Aorta (tissue), 5 donors: ENCODE measurements around the gene SPRR3. TPM values are rescaled to one million over a fixed set of nuclear protein-coding genes. Genes with fewer than 3 reads are reported as not detected.
"Not testable (repeated sequence)": the region's sequence is repeated elsewhere in the genome, so short reads cannot be mapped to it uniquely, and the experiment has no call there.

ENCODE experiments used
- ATAC-seq: fragments of 200-7000 bp; cut with Tn5 transposase; one replicate; pipeline ENCODE4 v1.9.1; 2022; ENCODE audit warnings: moderate library complexity; ENCODE audit not compliant: low FRiP score
- DNase-seq, 2 donors: peaks; one replicate each; pipeline ENCODE4 v3.0.0-alpha.2; 2020
- H3K27ac ChIP-seq, 2 donors: one replicate each; pipeline ENCODE4 v1.5.1; 2013; ENCODE audit warnings: low read length in 2 of 2, mild to moderate bottlenecking in 2 of 2, moderate library complexity in 2 of 2, control low read depth in 1 of 2, inconsistent platforms in 1 of 2, low read depth in 1 of 2
- H3K27me3 ChIP-seq, 2 donors: one replicate each; pipeline ENCODE4 v1.6.1; 2013; ENCODE audit warnings: control low read depth in 1 of 2, low read length in 1 of 2, mild to moderate bottlenecking in 1 of 2, moderate library complexity in 1 of 2; ENCODE audit not compliant: insufficient read depth in 2 of 2, control insufficient read depth in 1 of 2
- H3K36me3 ChIP-seq, 2 donors: one replicate each; pipeline ENCODE4 v1.6.1; 2013; ENCODE audit warnings: control low read depth in 1 of 2, low read length in 1 of 2, mild to moderate bottlenecking in 1 of 2; ENCODE audit not compliant: insufficient read depth in 2 of 2, control insufficient read depth in 1 of 2
- H3K4me1 ChIP-seq, 2 donors: one replicate each; pipeline ENCODE4 v1.6.1; 2013; ENCODE audit warnings: low read length in 2 of 2, control low read depth in 1 of 2, mild to moderate bottlenecking in 1 of 2, moderate library complexity in 1 of 2; ENCODE audit not compliant: insufficient read depth in 2 of 2, control insufficient read depth in 1 of 2
- H3K4me3 ChIP-seq, 2 donors: one replicate each; pipeline ENCODE4 v1.5.1; 2013; ENCODE audit warnings: low read length in 2 of 2, control low read depth in 1 of 2, mild to moderate bottlenecking in 1 of 2
- H3K9me3 ChIP-seq: one replicate; pipeline ENCODE4 v1.6.1; 2013; ENCODE audit warnings: mild to moderate bottlenecking, low read length; ENCODE audit not compliant: control insufficient read depth
- WGBS, 2 donors: extraction: QIAGEN DNeasy Blood & Tissue Kit; methylation state at CpG; one replicate each; pipeline ENCODE4 v1.1.7; 2013; 5-methylcytosine and 5-hydroxymethylcytosine counted together
- intact Hi-C, 2 donors: fragments of 100-400 bp; cut with DNase I; formaldehyde crosslinking; loops; one replicate each; pipeline versions ENCODE4 v1.14.2 to v1.15.0; 2022
- polyA plus RNA-seq, 2 donors: library from polyadenylated mRNA; stranded (reverse); fragments of 200-250 nt; gene quantifications; one replicate each; pipeline ENCODE4 v1.2.3, GENCODE V29; 2013
- total RNA-seq, 2 donors: library from RNA; stranded (reverse); fragmentation: NEBNext Ultra II Directional; extraction: Animal tissue kit (Norgen Biotek cat#: 25700); gene quantifications; one replicate each; pipeline ENCODE4 v1.2.1, GENCODE V29; 2021
- donor health status: healthy with polysubstance abuse.
- donor health status: Bipolar disorder and iron deficiency.
- donor health status: DM: no; HTN: no; CAD: no.
- donor health status: DM: no; HTN: no; CAD: no.
- donor health status: DM: yes; HTN: yes; CAD: no.

Gene SPRR3
- total and polyA plus RNA-seq, 4 donors: 0.75 to 14.9 (median 8.2) TPM; not detected in 1

DNA sequence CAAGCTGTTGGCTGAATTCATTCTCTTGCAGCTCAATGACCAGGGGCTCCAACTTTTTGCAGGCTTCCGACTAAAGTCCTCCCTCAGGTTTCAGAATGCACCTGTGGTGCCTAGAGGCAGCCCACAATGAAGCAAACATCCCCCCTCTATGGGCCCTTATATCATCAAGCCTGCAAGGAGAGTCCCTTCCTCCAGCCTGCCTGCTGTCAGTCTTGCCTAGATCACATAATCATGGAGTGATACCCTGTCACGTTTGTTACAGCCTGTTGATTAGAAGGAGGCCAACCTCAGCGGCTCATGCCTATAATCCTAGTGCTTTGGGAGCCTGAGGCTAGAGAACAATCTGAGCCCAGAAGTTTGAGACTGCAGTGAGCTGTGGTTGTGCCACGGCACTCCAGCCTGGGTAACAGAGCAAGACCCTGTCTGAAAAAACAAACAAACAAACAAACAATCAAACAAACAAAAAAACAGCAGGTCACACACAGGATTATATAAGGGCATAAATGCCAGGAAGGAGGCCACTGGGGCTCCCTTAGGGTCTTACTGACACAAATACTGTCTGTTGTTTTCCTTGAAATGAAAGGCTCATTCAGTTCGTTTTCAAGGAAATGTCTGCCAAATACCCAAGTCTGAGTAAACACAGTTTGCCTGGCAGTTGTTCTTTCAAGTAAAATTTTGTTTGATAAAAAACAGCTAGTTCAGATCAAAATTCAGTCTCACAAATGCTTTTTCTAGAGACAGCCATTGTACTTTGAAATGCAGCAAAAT lies 4.7 kb upstream of the SPRR3 start:
- no peak for ATAC-seq
- Histone ChIP-seq H3K4me1 (no peaks in the 10 kb centered on the region), H3K27ac (no peak overlapping the region), H3K36me3 (no peaks in the 10 kb centered on the region), H3K9me3 (peaks cover 5% of the 10 kb centered on the region), H3K4me3 (no peak overlapping the region), H3K27me3 (no peaks in the 10 kb centered on the region)
- intact Hi-C loops: no loop called here
- WGBS, 2 donors: 15 to 16% methylated on average over 5 of the region's 5 CpGs
- no peak for DNase-seq

DNA sequence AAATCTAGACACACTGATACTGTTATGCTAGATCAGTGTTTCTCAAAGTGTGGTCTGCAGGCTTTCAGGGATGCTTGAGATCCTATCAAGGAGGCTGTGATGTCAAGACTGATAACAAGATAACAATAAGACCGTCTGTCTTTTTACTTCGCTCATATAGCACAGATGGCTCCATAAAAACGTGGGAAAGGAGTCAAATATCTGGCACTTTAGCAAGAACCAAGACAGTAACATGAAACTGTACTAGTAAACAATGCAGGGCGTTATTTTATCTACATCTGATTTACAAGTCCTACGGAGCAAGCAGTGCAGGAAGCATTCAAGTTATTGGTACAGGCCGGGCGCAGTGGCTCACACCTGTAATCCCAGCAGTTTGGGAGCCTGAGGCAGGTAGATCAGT lies 3.6 kb upstream of the SPRR3 start:
- DNase-seq (no peak), ATAC-seq (no peak)
- H3K4me1 ChIP-seq: no peaks in the 10 kb centered on the region
- H3K27ac ChIP-seq: no peak overlapping the region
- intact Hi-C loops: no loop called here
- H3K9me3 ChIP-seq: peaks cover 5% of the 10 kb centered on the region
- no peaks in the 10 kb centered on the region for H3K36me3 ChIP-seq
- WGBS, 2 donors: 43 to 50% methylated on average over 7 of the region's 7 CpGs
- H3K27me3 ChIP-seq: no peaks in the 10 kb centered on the region
- H3K4me3 ChIP-seq: no peak overlapping the region

DNA sequence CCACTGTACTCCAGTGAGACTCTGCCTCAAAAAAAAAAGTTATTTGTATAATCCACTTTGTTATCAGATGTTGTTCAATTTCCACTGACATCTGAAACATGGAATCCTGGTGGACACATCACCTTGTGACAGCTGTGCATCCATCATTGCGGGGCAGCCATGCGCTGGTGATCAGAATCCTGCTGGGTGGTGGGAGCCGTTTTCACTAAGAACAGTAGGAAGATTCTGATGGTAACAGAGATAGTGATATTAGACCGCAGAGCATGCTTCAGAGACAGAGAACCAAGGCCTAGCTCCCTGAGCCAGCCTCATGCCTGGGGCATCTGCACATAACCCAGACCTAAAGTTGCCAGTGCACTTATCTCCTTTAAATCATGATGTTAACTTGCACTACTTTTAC lies 3.1 kb upstream of the SPRR3 start:
- Histone ChIP-seq H3K9me3 (peaks cover 5% of the 10 kb centered on the region), H3K4me3 (no peak overlapping the region), H3K27ac (no peak overlapping the region), H3K36me3 (no peaks in the 10 kb centered on the region), H3K4me1 (no peaks in the 10 kb centered on the region), H3K27me3 (no peaks in the 10 kb centered on the region)
- 76 to 86% methylated on average over 4 of the region's 4 CpGs for WGBS, 2 donors
- DNase-seq: no peak
- no peak for ATAC-seq
- intact Hi-C loops: no loop called here

DNA sequence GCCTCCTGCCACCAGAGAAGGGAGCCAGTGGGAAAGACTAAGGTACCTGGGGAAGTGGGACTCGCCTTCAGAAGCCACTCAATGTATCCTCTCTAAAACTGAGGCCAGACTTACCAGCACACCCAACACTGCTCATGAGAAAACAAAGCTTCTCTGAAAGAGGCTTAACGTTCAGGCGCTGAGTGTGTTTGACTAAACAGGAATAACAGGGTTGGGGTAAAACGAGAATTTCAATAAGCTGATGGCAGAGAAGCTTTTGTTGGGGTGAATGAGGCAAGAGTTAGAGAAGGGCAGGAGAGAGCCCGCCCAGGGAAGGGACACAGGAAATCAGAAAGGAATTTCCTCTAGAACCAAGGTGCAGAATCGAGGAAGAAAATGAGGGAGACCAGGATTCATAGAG lies 1.7 kb upstream of the SPRR3 start:
- ATAC-seq (no peak), DNase-seq (no peak)
- intact Hi-C loops: no loop called here
- Histone ChIP-seq H3K4me1 (no peaks in the 10 kb centered on the region), H3K27me3 (no peaks in the 10 kb centered on the region), H3K4me3 (no peak overlapping the region), H3K36me3 (no peaks in the 10 kb centered on the region), H3K9me3 (peaks cover 5% of the 10 kb centered on the region), H3K27ac (no peak overlapping the region)
- WGBS, 2 donors: 65 to 71% methylated on average over 6 of the region's 6 CpGs

DNA sequence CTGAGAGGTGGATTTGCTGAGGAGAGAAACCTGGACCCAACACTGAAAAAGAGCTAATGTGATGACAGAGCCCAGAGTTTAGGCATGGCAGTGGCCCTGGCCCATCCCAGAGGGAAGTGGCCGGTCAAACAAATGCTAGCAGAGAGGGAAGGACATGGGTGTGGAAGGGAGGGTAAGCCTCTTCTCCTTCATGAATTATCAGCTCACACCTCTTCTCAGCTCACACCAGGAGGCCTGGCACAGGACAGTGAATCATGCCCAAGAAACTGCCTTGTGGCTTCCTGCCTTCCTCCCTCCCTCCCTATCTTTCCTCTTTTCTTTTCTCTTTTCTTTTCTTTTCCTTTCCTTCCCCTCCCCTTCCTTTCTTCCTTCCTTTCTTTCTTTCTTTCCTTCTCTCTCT lies 1.3 kb upstream of the SPRR3 start:
- ATAC-seq (no peak), DNase-seq (no peak)
- 85% methylated on average over 1 of the region's 1 CpG for WGBS, 2 donors
- H3K27me3 ChIP-seq: no peaks in the 10 kb centered on the region
- peaks cover 2% of the 10 kb centered on the region for H3K9me3 ChIP-seq
- no peak overlapping the region for H3K27ac ChIP-seq
- H3K4me3 ChIP-seq: no peak overlapping the region
- H3K36me3 ChIP-seq: no peaks in the 10 kb centered on the region
- no peaks in the 10 kb centered on the region for H3K4me1 ChIP-seq
- intact Hi-C loops: no loop called here

DNA sequence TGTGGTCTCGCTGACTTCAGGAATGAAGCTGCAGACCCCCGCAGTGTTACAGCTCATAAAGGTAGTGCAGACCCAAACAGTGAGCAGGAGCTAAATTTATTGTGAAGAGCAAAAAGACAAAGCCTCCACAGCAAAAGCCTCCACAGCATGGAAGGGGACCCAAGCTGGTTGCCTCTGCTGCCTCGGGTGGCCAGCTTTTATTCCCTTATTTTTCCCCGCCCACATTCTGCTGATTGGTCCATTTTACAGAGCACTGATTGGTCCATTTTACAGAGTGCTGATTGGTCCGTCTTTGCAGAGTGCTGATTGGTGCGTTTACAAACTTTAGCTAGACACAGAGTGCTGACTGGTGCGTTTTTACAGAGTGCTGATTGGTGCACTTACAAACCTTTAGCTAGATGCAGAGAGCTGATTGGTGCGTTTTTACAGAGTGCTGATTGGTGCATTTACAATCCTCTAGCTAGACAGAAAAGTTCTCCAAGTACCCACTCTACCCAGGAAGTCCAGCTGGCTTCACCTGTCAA lies 9.7 kb downstream of the SPRR3 start:
- ATAC-seq, H3K4me3 ChIP-seq, H3K27me3 ChIP-seq, H3K27ac ChIP-seq, H3K9me3 ChIP-seq, H3K4me1 ChIP-seq, DNase-seq, H3K36me3 ChIP-seq, intact Hi-C loops: not testable (repeated sequence)
- 79 to 81% methylated on average over 8 of the region's 8 CpGs for WGBS, 2 donors

DNA sequence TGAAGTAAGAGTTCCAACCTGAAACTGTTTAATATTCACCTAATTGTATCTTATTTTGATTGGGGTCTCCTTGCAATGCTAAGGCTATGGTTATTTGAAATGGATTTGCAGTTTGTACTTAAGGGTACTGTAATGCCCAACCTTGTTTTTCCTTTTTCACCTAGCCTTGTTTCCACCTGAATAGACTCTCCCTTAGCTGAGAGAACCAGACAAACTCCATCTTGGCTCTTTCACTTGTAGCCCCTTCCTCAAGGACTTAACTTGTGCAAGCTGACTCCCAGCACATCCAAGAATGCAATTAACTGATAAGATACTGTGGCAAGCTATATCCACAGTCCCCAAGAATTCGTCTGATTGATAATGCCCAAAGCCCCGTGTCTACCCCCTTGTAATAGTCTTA lies 20.3 kb downstream of the SPRR3 start:
- H3K27ac ChIP-seq, H3K9me3 ChIP-seq, H3K36me3 ChIP-seq, ATAC-seq, H3K4me1 ChIP-seq, H3K27me3 ChIP-seq, intact Hi-C loops, DNase-seq, H3K4me3 ChIP-seq: not testable (repeated sequence)
- 20 to 27% methylated on average over 2 of the region's 2 CpGs for WGBS, 2 donors

DNA sequence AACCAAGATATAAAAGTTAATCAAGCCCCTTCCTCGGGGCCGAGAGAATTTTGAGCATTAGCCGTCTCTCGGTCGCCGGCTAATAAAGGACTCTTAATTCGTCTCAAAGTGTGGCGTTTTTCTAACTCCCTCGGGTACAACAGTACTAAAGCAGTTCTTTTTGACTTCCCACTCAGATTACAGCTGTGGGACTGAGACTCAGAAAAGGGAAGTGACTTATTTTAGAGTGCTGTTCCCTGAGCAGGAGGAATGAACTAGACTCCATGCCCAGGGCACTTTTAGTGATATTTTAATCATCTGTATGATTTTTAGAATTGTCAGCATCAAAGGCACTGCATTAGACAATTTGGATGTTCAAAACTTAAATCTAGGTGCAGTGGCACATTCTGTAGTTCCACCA lies 20.8 kb downstream of the SPRR3 start:
- H3K27me3 ChIP-seq, intact Hi-C loops, ATAC-seq, H3K36me3 ChIP-seq, H3K9me3 ChIP-seq, H3K4me1 ChIP-seq, H3K27ac ChIP-seq, H3K4me3 ChIP-seq, DNase-seq: not testable (repeated sequence)
- WGBS, 2 donors: 25 to 35% methylated on average over 9 of the region's 9 CpGs

DNA sequence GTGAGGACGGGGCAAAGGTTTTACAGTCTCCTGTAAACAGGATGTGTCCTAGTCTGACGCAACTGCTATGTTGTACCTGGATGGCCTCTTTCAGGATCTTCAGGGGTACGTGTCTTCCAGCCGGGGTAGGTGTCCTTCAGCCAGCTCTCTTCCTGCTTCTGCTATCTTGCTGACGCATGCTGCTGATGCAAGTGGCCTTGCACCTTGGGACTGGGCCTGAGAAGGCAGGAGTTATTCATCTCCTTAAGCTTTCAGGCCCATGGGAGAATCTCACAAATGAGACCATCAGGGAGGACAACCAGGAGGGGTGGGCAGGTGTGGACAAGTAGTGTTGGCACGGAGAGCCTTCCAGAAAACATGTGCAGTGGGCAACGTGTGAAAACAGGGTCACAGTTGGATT lies 21.6 kb downstream of the SPRR3 start:
- Histone ChIP-seq H3K27me3 (no peaks in the 10 kb centered on the region), H3K4me1 (no peaks in the 10 kb centered on the region), H3K4me3 (no peak overlapping the region), H3K36me3 (no peaks in the 10 kb centered on the region), H3K27ac (no peak overlapping the region), H3K9me3 (peaks cover 2% of the 10 kb centered on the region)
- no peak for DNase-seq
- no peak for ATAC-seq
- 84 to 87% methylated on average over 7 of the region's 7 CpGs for WGBS, 2 donors
- intact Hi-C loops: no loop called here
